AG08395 (cell line): ENCODE data around the gene LMBRD2.
"Not testable (repeated sequence)": the region's sequence is repeated elsewhere in the genome, so short reads cannot be mapped to it uniquely, and the experiment has no call there.

Source experiments
- DNase-seq: peaks from one replicate; pipeline ENCODE4 v3.0.0; 2012; ENCODE audit warnings: mixed read lengths, low spot score

LMBRD2 gene

GRCh38 chr5:36151434-36152323, at the start of gene LMBRD2, which contains the start of gene SKP2:
LMBRD2 (minus strand) TSS chr5:36151887; CDS start chr5:36143349, 8,538 bp downstream.
SKP2 (plus strand) TSS chr5:36152111; CDS start chr5:36152263, 152 bp downstream.
- DNase-seq, result peak; percentile 96

- DNase-seq, result no peak
These were observed 48.8 kb upstream of the LMBRD2 start for GRCh38 chr5:36200513-36200912.

GRCh38 chr5:36199620-36200019, 47.9 kb upstream of the LMBRD2 start:
- DNase-seq, result no peak

GRCh38 chr5:36198783-36199182, 47.1 kb upstream of the LMBRD2 start:
- not testable (repeated sequence) for DNase-seq

- no peak for DNase-seq
These were observed 46.6 kb upstream of the LMBRD2 start for GRCh38 chr5:36198281-36198680.

- no peak for DNase-seq
These were observed 42.1 kb upstream of the LMBRD2 start for GRCh38 chr5:36193746-36194145.

GRCh38 chr5:36184408-36184807, 32.7 kb upstream of the LMBRD2 start:
- DNase-seq, result not testable (repeated sequence)

GRCh38 chr5:36181774-36182173, 30.1 kb upstream of the LMBRD2 start:
- DNase-seq, result no peak

GRCh38 chr5:36180556-36181350, 29.1 kb upstream of the LMBRD2 start:
- DNase-seq, result no peak

GRCh38 chr5:36179950-36180349, 28.3 kb upstream of the LMBRD2 start:
- DNase-seq, result no peak

GRCh38 chr5:36178524-36178890, 26.8 kb upstream of the LMBRD2 start:
- no peak for DNase-seq

GRCh38 chr5:36177715-36178523, 26.2 kb upstream of the LMBRD2 start:
- DNase-seq, result peak; percentile 54

- no peak for DNase-seq
These were observed 25.5 kb upstream of the LMBRD2 start for GRCh38 chr5:36177154-36177553.

- no peak for DNase-seq
These were observed 23.4 kb upstream of the LMBRD2 start for GRCh38 chr5:36175043-36175442.

GRCh38 chr5:36174119-36174518, 22.4 kb upstream of the LMBRD2 start:
- DNase-seq, result no peak

- no peak for DNase-seq
These were observed 21.7 kb upstream of the LMBRD2 start for GRCh38 chr5:36173426-36173825.

GRCh38 chr5:36172599-36172998, 20.9 kb upstream of the LMBRD2 start:
- DNase-seq, result no peak

GRCh38 chr5:36170832-36171424, 19.2 kb upstream of the LMBRD2 start:
- DNase-seq, result no peak

GRCh38 chr5:36168737-36169136, 17.1 kb upstream of the LMBRD2 start:
- DNase-seq, result no peak

- no peak for DNase-seq
These were observed 12.8 kb upstream of the LMBRD2 start for GRCh38 chr5:36164461-36164860.

- DNase-seq, result no peak
These were observed 11.3 kb upstream of the LMBRD2 start for GRCh38 chr5:36162810-36163486.
